ENCODE data around the gene GPD2. TPM values are rescaled to one million over a fixed set of nuclear protein-coding genes. Genes with fewer than 3 reads are reported as not detected.
"Not testable (repeated sequence)": the region's sequence is repeated elsewhere in the genome, so short reads cannot be mapped to it uniquely, and the experiment has no call there.

Gene GPD2
- total and polyA plus RNA-seq, 2 donors (not counting 1 experiment from before 2014, with no cell fraction given): 5.1 to 26.8 TPM

DNA sequence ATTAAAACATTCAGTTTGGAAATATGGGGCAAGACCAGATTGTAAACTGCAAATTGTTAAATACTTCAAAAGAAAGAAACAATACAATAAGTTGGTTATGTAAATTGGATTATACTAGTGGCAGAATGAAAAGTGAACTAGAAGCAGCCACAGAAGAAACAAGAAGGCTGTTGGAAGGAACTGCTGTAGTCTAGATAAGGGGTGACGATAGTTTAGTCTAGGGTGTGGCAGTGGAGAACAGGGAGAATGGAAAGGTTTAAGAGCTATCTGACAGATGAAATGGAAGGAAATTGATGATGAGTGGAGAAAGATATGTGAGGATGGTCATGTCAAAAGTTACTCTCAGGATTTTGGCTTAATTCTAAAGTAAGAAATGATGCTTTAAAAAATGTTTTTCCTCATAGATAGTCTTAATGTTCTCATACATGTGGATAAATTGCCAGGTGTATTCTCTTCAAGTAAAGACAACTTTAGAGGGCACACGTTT lies 179.7 kb downstream of the GPD2 start:
- Histone ChIP-seq H3K79me2 (ENCODE audit: control insufficient read depth, insufficient read depth, low read length) (no peaks in the 10 kb centered on the region), H3K9me3 (ENCODE audit: control extremely low read depth in 1 of 3, control insufficient read depth in 2 of 3, insufficient read depth in 1 of 3, low read length in 2 of 3) (no peaks in the 10 kb centered on the region), H3K9ac (ENCODE audit: low read length) (no peak overlapping the region), H3K36me3 (replicated peaks in 1 of 2; ENCODE audit: control extremely low read depth in 1 of 2, control insufficient read depth in 1 of 2, extremely low read depth in 1 of 2, insufficient read depth in 2 of 2, low read length in 1 of 2) (no peaks in the 10 kb centered on the region), H3K4me2 (replicated peaks; ENCODE audit: low read depth, low read length, poor library complexity, severe bottlenecking) (no peak overlapping the region), H3K4me3 (ENCODE audit: control extremely low read depth in 1 of 5, extremely low read depth in 1 of 5, insufficient read depth in 1 of 5, low read depth in 2 of 5, low read length in 4 of 5) (no peak overlapping the region), H4K20me1 (ENCODE audit: control insufficient read depth, insufficient read depth, low read length, poor library complexity, severe bottlenecking) (no peaks in the 10 kb centered on the region), H3K27ac (ENCODE audit: low read length in 2 of 2) (no peak overlapping the region), H3K27me3 (replicated peaks in 1 of 4; ENCODE audit: control extremely low read depth in 1 of 4, control insufficient read depth in 3 of 4, insufficient read depth in 4 of 4, low read length in 3 of 4) (peaks cover 0 to 2% (median 0%) of the 10 kb centered on the region in 4 experiments), H2AFZ (ENCODE audit: insufficient read depth, low read depth, low read length, poor library complexity, severe bottlenecking) (no peak overlapping the region), H3K4me1 (ENCODE audit: control insufficient read depth in 2 of 2, insufficient read depth in 2 of 2, low read length in 2 of 2) (no peaks in the 10 kb centered on the region)
- CTCF ChIA-PET: interaction anchor here (1.3 kb wide), 1 partner anchor 26 kb away, joined by 3 read pairs; no protein-coding TSS in a partner anchor
- DNase-seq (no peak), ATAC-seq (ENCODE audit: low read depth) (no peak)
- H3K4me1 Mint-ChIP-seq: no peaks in the 10 kb centered on the region
- no peak overlapping the region for H3K27ac Mint-ChIP-seq
- H3K4me3 Mint-ChIP-seq: no peak overlapping the region
- POLR2A ChIA-PET: no interaction called here
- no peaks in the 10 kb centered on the region for H3K9me3 Mint-ChIP-seq (ENCODE audit: insufficient read depth)
- peaks cover 6% of the 10 kb centered on the region for H3K27me3 Mint-ChIP-seq
- WGBS (ENCODE audit: insufficient coverage): 76% methylated on average over 2 of the region's 2 CpGs
- TF ChIP-seq CTCF (IDR thresholded peaks at IDR 0.05) (no peak), EZH2 (IDR thresholded peaks at IDR 0.05; ENCODE audit: borderline replicate concordance, insufficient read depth, low read depth, low read length, poor library complexity, severe bottlenecking) (no peak)
- intact Hi-C loops (cut with micrococcal nuclease): no loop called here

- H3K4me2 ChIP-seq (replicated peaks; ENCODE audit: low read depth, low read length, poor library complexity, severe bottlenecking); H3K27ac Mint-ChIP-seq; H2AFZ ChIP-seq (ENCODE audit: insufficient read depth, low read depth, low read length, poor library complexity, severe bottlenecking); H3K4me1 ChIP-seq (ENCODE audit: control insufficient read depth in 2 of 2, insufficient read depth in 2 of 2, low read length in 2 of 2); H3K27ac ChIP-seq (ENCODE audit: low read length in 2 of 2); H3K9me3 ChIP-seq (ENCODE audit: control extremely low read depth in 1 of 3, control insufficient read depth in 2 of 3, insufficient read depth in 1 of 3, low read length in 2 of 3); H3K4me3 ChIP-seq (ENCODE audit: control extremely low read depth in 1 of 5, extremely low read depth in 1 of 5, insufficient read depth in 1 of 5, low read depth in 2 of 5, low read length in 4 of 5); H3K9me3 Mint-ChIP-seq (ENCODE audit: insufficient read depth); H3K9ac ChIP-seq (ENCODE audit: low read length); intact Hi-C loops (cut with micrococcal nuclease); H4K20me1 ChIP-seq (ENCODE audit: control insufficient read depth, insufficient read depth, low read length, poor library complexity, severe bottlenecking); H3K27me3 ChIP-seq (replicated peaks in 1 of 4; ENCODE audit: control extremely low read depth in 1 of 4, control insufficient read depth in 3 of 4, insufficient read depth in 4 of 4, low read length in 3 of 4); DNase-seq; H3K4me1 Mint-ChIP-seq; H3K27me3 Mint-ChIP-seq; H3K36me3 ChIP-seq (replicated peaks in 1 of 2; ENCODE audit: control extremely low read depth in 1 of 2, control insufficient read depth in 1 of 2, extremely low read depth in 1 of 2, insufficient read depth in 2 of 2, low read length in 1 of 2); H3K79me2 ChIP-seq (ENCODE audit: control insufficient read depth, insufficient read depth, low read length); POLR2A ChIA-PET; CTCF ChIA-PET; ATAC-seq (ENCODE audit: low read depth); H3K4me3 Mint-ChIP-seq: not testable (repeated sequence)
- WGBS (ENCODE audit: insufficient coverage): 96% methylated on average over 33 of the region's 33 CpGs
Measured at GRCh38 chr2:156618071-156618470, 181.9 kb downstream of the GPD2 start.
